ENCODE measurements around the gene FLT3. TPM values are rescaled to one million over a fixed set of nuclear protein-coding genes. Genes with fewer than 3 reads are reported as not detected.

Gene FLT3
- total RNA-seq, 2 experiments from 2014 or later: 0.39 to 0.55 TPM

DNA sequence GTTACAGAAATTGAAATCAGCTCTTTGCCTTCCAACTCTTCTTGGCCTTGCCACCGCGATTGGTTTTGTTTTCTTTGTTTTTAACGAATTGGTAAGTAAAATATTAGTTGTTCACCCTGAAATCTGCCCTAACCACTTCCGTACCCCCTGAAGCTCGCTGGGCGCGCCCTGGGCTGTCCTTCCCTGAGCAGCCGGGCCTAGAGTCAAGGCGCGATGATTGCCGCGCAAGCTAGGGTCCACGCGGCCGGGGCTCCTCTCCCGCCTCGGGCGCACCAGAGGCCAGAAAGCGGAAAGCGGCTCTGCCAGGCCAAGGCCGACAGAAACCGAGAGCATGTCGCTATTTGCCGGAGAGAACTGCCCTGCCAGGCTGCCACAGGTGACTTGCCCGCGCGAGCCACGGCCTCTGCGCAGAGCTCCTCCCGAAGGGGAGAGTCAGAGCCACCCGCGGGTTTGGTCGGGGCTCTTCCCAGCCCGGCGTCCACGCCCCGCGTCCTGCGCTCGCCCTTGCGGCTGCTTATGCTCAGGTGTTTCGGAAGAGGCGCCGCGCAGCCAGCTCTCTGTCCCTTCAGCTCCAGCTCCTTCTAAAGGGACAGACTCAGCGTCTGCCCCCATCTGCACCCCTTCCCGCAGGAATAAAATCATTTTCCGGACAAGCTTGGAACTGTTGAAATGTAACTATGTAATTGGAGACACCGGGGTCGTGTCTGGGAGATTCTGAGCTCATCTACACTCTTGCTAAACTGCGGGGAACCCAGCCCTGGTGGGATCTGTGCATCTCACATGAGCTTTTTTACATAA lies 124.6 kb downstream of the FLT3 start:
- intact Hi-C loops (cut with DNase I, micrococcal nuclease): no loop called here
- CTCF ChIA-PET: no interaction called here
- Mint-ChIP-seq H3K27me3 (peaks cover 89% of the 10 kb centered on the region), H3K9me3 (no peaks in the 10 kb centered on the region), H3K4me1 (ENCODE audit: low read depth) (peaks cover 13% of the 10 kb centered on the region), H3K4me3 (no peak overlapping the region), H3K27ac (no peak overlapping the region), H3K36me3 (ENCODE audit: low read depth) (no peaks in the 10 kb centered on the region)
- Histone ChIP-seq H3K4me1 (ENCODE audit: insufficient read depth, low read length) (peaks cover 8% of the 10 kb centered on the region), H3K27me3 (ENCODE audit: control insufficient read depth in 1 of 2, insufficient read depth in 2 of 2, low read length in 2 of 2) (peaks cover 66 to 94% of the 10 kb centered on the region in 2 experiments), H3K27ac (ENCODE audit: low read depth in 1 of 2, low read length in 2 of 2) (no peak overlapping the region), H3K4me3 (ENCODE audit: low read length) (no peak overlapping the region), H3K9me3 (ENCODE audit: control insufficient read depth in 1 of 2, insufficient read depth in 1 of 2, low read length in 2 of 2) (peaks cover 0 to 19% of the 10 kb centered on the region in 2 experiments), H3K36me3 (ENCODE audit: insufficient read depth, low read length) (no peaks in the 10 kb centered on the region)
- ATAC-seq (ENCODE audit: poor library complexity) (no peak), DNase-seq (no peak)
- POLR2A ChIA-PET: interaction anchor here (1.1 kb wide), 1 partner anchor 146 kb away, joined by 4 read pairs; no protein-coding TSS in a partner anchor
- TF ChIP-seq, protein P1, sequence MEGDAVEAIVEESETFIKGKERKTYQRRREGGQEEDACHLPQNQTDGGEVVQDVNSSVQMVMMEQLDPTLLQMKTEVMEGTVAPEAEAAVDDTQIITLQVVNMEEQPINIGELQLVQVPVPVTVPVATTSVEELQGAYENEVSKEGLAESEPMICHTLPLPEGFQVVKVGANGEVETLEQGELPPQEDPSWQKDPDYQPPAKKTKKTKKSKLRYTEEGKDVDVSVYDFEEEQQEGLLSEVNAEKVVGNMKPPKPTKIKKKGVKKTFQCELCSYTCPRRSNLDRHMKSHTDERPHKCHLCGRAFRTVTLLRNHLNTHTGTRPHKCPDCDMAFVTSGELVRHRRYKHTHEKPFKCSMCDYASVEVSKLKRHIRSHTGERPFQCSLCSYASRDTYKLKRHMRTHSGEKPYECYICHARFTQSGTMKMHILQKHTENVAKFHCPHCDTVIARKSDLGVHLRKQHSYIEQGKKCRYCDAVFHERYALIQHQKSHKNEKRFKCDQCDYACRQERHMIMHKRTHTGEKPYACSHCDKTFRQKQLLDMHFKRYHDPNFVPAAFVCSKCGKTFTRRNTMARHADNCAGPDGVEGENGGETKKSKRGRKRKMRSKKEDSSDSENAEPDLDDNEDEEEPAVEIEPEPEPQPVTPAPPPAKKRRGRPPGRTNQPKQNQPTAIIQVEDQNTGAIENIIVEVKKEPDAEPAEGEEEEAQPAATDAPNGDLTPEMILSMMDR (IDR thresholded peaks at IDR 0.05): no peak

DNA sequence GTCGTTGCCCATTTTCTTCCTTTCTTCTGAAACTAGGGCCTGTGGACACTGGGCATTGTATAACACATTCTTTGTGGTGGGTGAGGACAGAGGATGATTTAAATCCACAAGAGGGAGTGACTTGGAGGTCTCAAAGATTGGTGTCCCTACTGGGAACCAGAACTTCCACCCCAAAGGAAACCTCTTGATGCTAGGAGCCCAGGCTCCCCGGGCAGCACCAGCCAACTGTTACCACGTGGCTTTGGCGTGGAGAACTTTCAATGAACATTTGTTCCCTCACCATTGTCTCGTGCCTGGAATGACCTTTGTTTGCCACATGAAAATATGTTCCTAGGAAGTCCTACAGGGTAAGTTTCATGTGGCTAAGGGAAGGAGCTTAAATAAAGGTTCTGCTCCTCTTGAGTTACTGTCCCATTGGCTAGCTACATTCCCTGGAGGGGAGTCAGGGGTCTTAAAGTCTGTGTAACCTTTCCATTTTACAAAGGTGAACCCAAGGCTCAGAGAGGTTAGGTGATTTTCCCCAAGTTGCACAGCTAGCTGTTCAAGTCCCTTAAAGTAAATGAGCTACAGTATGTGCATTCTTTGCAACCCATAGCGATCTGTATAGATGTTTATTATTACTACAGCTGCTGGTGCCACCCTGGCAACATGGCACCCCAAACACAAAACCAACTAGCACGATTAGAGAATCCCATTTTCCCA lies 126.3 kb downstream of the FLT3 start:
- H3K4me3 Mint-ChIP-seq: no peak overlapping the region
- POLR2A ChIA-PET: interaction anchor here (1.1 kb wide), 1 partner anchor 144 kb away, joined by 4 read pairs; no protein-coding TSS in a partner anchor
- CTCF ChIA-PET: interaction anchor here (0.5 kb wide), 1 partner anchor 321 kb away, joined by 4 read pairs; no protein-coding TSS in a partner anchor

DNA sequence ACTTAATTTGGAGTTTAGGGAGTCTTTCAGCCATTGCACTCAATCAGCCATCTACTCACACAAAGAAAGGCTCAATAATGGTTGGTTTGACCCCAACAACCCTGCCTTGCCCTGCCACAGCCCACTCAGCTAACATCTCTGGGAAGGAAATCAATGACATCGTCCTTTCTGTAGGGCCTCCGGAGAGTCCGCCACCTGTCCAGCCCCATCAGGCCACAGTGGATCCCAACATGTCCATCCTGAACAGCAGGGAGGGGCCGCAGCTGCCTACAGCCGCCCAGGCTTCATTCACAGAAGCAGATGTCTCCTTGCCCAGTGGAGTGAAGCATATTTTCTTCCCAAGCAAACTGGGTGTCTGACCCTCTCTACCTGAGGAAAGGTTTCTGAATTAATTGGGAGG lies 127.1 kb downstream of the FLT3 start:
- Mint-ChIP-seq H3K27ac (no peak overlapping the region), H3K36me3 (ENCODE audit: low read depth) (no peaks in the 10 kb centered on the region)
- H3K27me3 ChIP-seq (ENCODE audit: control insufficient read depth in 1 of 2, insufficient read depth in 2 of 2, low read length in 2 of 2): peaks cover 63 to 94% of the 10 kb centered on the region in 2 experiments

More for the DNA sequence above, 126.3 kb downstream of the FLT3 start:
- peaks cover 90% of the 10 kb centered on the region for H3K27me3 Mint-ChIP-seq
- peaks cover 6% of the 10 kb centered on the region for H3K4me1 ChIP-seq (ENCODE audit: insufficient read depth, low read length)
- H3K27me3 ChIP-seq (ENCODE audit: control insufficient read depth in 1 of 2, insufficient read depth in 2 of 2, low read length in 2 of 2): peaks cover 65 to 93% of the 10 kb centered on the region in 2 experiments
- intact Hi-C loops (cut with DNase I, micrococcal nuclease): no loop called here
- H3K27ac Mint-ChIP-seq: no peak overlapping the region
- H3K9me3 ChIP-seq (ENCODE audit: control insufficient read depth in 1 of 2, insufficient read depth in 1 of 2, low read length in 2 of 2): peaks cover 0 to 18% of the 10 kb centered on the region in 2 experiments
- H3K36me3 ChIP-seq (ENCODE audit: insufficient read depth, low read length): no peaks in the 10 kb centered on the region
- DNase-seq: no peak
- no peaks in the 10 kb centered on the region for H3K9me3 Mint-ChIP-seq
- H3K27ac ChIP-seq (ENCODE audit: low read depth in 1 of 2, low read length in 2 of 2): no peak overlapping the region
- TF ChIP-seq, protein P1 (IDR thresholded peaks at IDR 0.05): no peak
- no peak for ATAC-seq (ENCODE audit: poor library complexity)
- peaks cover 16% of the 10 kb centered on the region for H3K4me1 Mint-ChIP-seq (ENCODE audit: low read depth)
- H3K36me3 Mint-ChIP-seq (ENCODE audit: low read depth): no peaks in the 10 kb centered on the region
- no peak overlapping the region for H3K4me3 ChIP-seq (ENCODE audit: low read length)

More for the DNA sequence above, 127.1 kb downstream of the FLT3 start:
- no peak overlapping the region for H3K27ac ChIP-seq (ENCODE audit: low read depth in 1 of 2, low read length in 2 of 2)
- H3K9me3 Mint-ChIP-seq: no peaks in the 10 kb centered on the region
- CTCF ChIA-PET: interaction anchor here (1.2 kb wide), 1 partner anchor 10 kb away, joined by 3 read pairs; no protein-coding TSS in a partner anchor
- H3K9me3 ChIP-seq (ENCODE audit: control insufficient read depth in 1 of 2, insufficient read depth in 1 of 2, low read length in 2 of 2): peaks cover 0 to 18% of the 10 kb centered on the region in 2 experiments
- peaks cover 8% of the 10 kb centered on the region for H3K4me1 ChIP-seq (ENCODE audit: insufficient read depth, low read length)
- H3K4me3 ChIP-seq (ENCODE audit: low read length): no peak overlapping the region
- intact Hi-C loops (cut with DNase I, micrococcal nuclease): no loop called here
- POLR2A ChIA-PET: no interaction called here
- TF ChIP-seq, protein P1 (IDR thresholded peaks at IDR 0.05): no peak
- peaks cover 84% of the 10 kb centered on the region for H3K27me3 Mint-ChIP-seq
- no peak overlapping the region for H3K4me3 Mint-ChIP-seq
- no peak for ATAC-seq (ENCODE audit: poor library complexity)
- no peaks in the 10 kb centered on the region for H3K36me3 ChIP-seq (ENCODE audit: insufficient read depth, low read length)
- no peak for DNase-seq
- peaks cover 17% of the 10 kb centered on the region for H3K4me1 Mint-ChIP-seq (ENCODE audit: low read depth)

Data from CD4-positive, alpha-beta T cell (primary cell).